WTC11 (cell line): ENCODE measurements around the gene ZSCAN10. TPM values are rescaled to one million over a fixed set of nuclear protein-coding genes. Genes with fewer than 3 reads are reported as not detected.

Source experiments
- ATAC-seq: fragments of 200-7000 bp; cut with Tn5 transposase; 2 replicates; pipeline ENCODE4 v1.10.0; 2021; ENCODE audit warnings: mild to moderate bottlenecking, moderate library complexity
- CTCF ChIA-PET: fragments of 300-600 bp; sonication (Branson Sonifier 250); formaldehyde crosslinking; loops from one replicate; lab custom pipeline; 2021; ENCODE audit warnings: antibody characterized with exemption; lab: Charles Lee
- POLR2A ChIA-PET: fragments of 350-600 bp; sonication (Branson Sonifier 250); formaldehyde crosslinking; loops from one replicate; lab custom pipeline; 2021; ENCODE audit warnings: antibody characterized with exemption; lab: Charles Lee
- DNase-seq: peaks from one replicate; pipeline ENCODE4 v3.0.0; 2021; ENCODE audit warnings: low spot score
- H3K27ac Mint-ChIP-seq: 2 replicates; pipeline ENCODE4 v1.8.0; 2021; ENCODE audit warnings: mixed read lengths
- H3K27me3 Mint-ChIP-seq: 2 replicates; pipeline ENCODE4 v1.8.0; 2021; ENCODE audit warnings: low read depth, mild to moderate bottlenecking, moderate library complexity, mixed read lengths
- H3K36me3 Mint-ChIP-seq: 2 replicates; pipeline ENCODE4 v1.8.0; 2021; ENCODE audit warnings: mixed read lengths
- H3K4me1 Mint-ChIP-seq: 2 replicates; pipeline ENCODE4 v1.8.0; 2022; ENCODE audit warnings: mixed read lengths
- H3K4me3 Mint-ChIP-seq: 2 replicates; pipeline ENCODE4 v1.8.0; 2021; ENCODE audit warnings: mild to moderate bottlenecking, moderate library complexity, mixed read lengths
- H3K9me3 Mint-ChIP-seq: 2 replicates; pipeline ENCODE4 v1.8.0; 2021; ENCODE audit warnings: mixed read lengths
- CBFB ChIP-seq: sonication (generic); formaldehyde crosslinking; IDR thresholded peaks from 2 replicates; pipeline ENCODE4 v1.8.1; 2022; ENCODE audit warnings: mild to moderate bottlenecking, low read depth, missing genetic modification reagents
- GTF2I ChIP-seq: fragments of 250-450 bp; sonication (Bioruptor Pico); conservative IDR thresholded peaks from 2 replicates; pipeline ENCODE4 v1.4.0; 2021; ENCODE audit warnings: mild to moderate bottlenecking
- JAZF1 ChIP-seq: fragments of 250-450 bp; sonication (Bioruptor Pico); IDR thresholded peaks from 2 replicates; pipeline ENCODE4 v1.9.0; 2021; ENCODE audit warnings: moderate library complexity, mild to moderate bottlenecking, inconsistent platforms
- NFYB ChIP-seq: sonication (generic); formaldehyde crosslinking; conservative IDR thresholded peaks from 2 replicates; pipeline ENCODE4 v1.8.0; 2022; ENCODE audit warnings: low read depth, missing genetic modification reagents
- NR3C1 ChIP-seq: sonication (generic); formaldehyde crosslinking; conservative IDR thresholded peaks from 2 replicates; pipeline ENCODE4 v1.8.1; 2023; ENCODE audit warnings: low read depth, mild to moderate bottlenecking, missing genetic modification reagents
- SP1 ChIP-seq: sonication (generic); formaldehyde crosslinking; conservative IDR thresholded peaks from 2 replicates; pipeline ENCODE4 v1.8.1; 2022; ENCODE audit warnings: missing genetic modification reagents
- ZBTB21 ChIP-seq: sonication (generic); formaldehyde crosslinking; IDR thresholded peaks from 2 replicates; pipeline ENCODE4 v1.8.1; 2023; ENCODE audit warnings: mild to moderate bottlenecking, missing genetic modification reagents, borderline replicate concordance
- total RNA-seq: library from RNA; stranded (reverse); gene quantifications from 3 replicates; pipeline ENCODE4 v1.2.3, GENCODE V29; 2021
- TF ChIP-seq, protein P1 (sequence below): sonication (generic); formaldehyde crosslinking; IDR thresholded peaks from 2 replicates; pipeline ENCODE4 v1.8.0; 2023; ENCODE audit warnings: mild to moderate bottlenecking, missing genetic modification reagents
- TF ChIP-seq, protein P2 (sequence below): fragments of 250-450 bp; sonication (Bioruptor Pico); IDR thresholded peaks from 2 replicates; pipeline ENCODE4 v1.8.0; 2021; ENCODE audit warnings: mild to moderate bottlenecking
- TF ChIP-seq, protein P3 (sequence below): sonication (generic); formaldehyde crosslinking; conservative IDR thresholded peaks from 2 replicates; pipeline ENCODE4 v1.8.1; 2023; ENCODE audit warnings: mild to moderate bottlenecking, low read depth, missing genetic modification reagents, moderate library complexity
- TF ChIP-seq, protein P4 (sequence below): sonication (generic); formaldehyde crosslinking; IDR thresholded peaks from 2 replicates; pipeline ENCODE4 v1.8.1; 2022; ENCODE audit warnings: mild to moderate bottlenecking, missing genetic modification reagents, moderate library complexity, borderline replicate concordance
- TF ChIP-seq, protein P5 (sequence below): sonication (generic); formaldehyde crosslinking; IDR thresholded peaks from 2 replicates; pipeline ENCODE4 v1.8.0; 2023; ENCODE audit warnings: missing genetic modification reagents
- TF ChIP-seq, protein P6 (sequence below): fragments of 250-450 bp; sonication (Bioruptor Pico); IDR thresholded peaks from 2 replicates; pipeline ENCODE4 v1.9.0; 2021; ENCODE audit warnings: mild to moderate bottlenecking, borderline replicate concordance
- TF ChIP-seq, protein P7 (sequence below): sonication (generic); formaldehyde crosslinking; IDR thresholded peaks from 2 replicates; pipeline ENCODE4 v1.8.0; 2022; ENCODE audit warnings: mild to moderate bottlenecking, missing genetic modification reagents

The ZSCAN10 gene
- total RNA-seq, 1 experiment from 2014 or later = 263 TPM

DNA sequence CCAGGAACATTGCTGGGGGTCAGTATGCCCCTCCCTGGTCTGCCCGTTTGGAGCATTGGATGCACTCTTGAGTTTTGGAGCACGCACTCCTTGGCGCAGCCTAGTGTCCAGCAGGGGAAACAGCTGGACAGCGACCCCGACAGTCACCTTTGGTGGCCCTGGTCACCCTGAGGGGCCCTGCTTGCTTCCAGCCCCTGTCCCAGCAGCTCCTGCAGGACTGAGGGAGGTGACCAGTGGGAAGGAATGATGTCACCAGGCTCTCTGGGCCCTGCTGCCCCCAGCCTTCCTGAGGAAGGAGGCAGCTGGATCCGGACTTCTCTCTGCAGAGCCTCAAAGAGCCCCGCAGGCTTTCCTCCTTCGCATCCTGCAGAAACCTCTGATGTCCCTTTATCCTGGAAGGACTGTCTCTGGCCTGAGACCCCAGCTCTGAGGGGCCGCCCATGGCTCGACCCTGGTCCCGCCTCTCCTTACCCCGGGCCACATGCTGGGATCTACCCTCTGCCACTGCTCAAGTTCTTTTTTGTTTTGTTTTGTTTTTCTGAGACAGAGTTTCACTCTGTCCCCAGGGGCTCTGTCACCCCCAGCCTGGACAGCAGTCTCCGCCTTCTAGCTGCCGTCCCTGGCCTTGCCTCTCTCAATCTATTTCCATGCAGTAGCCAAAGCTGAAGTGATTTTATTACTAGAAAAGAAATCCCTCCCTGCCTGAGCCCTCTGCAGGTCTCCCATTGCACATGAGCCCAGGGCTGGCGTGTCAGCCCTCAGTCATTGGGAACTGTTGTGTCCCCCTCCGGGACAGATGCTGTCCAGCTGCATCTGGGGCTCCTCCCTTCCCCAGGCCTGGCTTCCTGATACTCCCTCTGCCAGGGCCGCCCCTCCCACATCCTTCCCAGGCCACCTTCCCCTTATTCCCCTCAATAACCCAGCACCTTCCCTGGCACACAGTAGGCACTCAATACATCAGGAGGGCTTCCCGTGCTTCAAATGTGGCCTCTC lies 11.6 kb downstream of the ZSCAN10 start (continued):
- TF ChIP-seq, protein P1, sequence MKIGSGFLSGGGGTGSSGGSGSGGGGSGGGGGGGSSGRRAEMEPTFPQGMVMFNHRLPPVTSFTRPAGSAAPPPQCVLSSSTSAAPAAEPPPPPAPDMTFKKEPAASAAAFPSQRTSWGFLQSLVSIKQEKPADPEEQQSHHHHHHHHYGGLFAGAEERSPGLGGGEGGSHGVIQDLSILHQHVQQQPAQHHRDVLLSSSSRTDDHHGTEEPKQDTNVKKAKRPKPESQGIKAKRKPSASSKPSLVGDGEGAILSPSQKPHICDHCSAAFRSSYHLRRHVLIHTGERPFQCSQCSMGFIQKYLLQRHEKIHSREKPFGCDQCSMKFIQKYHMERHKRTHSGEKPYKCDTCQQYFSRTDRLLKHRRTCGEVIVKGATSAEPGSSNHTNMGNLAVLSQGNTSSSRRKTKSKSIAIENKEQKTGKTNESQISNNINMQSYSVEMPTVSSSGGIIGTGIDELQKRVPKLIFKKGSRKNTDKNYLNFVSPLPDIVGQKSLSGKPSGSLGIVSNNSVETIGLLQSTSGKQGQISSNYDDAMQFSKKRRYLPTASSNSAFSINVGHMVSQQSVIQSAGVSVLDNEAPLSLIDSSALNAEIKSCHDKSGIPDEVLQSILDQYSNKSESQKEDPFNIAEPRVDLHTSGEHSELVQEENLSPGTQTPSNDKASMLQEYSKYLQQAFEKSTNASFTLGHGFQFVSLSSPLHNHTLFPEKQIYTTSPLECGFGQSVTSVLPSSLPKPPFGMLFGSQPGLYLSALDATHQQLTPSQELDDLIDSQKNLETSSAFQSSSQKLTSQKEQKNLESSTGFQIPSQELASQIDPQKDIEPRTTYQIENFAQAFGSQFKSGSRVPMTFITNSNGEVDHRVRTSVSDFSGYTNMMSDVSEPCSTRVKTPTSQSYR = no peak

DNA sequence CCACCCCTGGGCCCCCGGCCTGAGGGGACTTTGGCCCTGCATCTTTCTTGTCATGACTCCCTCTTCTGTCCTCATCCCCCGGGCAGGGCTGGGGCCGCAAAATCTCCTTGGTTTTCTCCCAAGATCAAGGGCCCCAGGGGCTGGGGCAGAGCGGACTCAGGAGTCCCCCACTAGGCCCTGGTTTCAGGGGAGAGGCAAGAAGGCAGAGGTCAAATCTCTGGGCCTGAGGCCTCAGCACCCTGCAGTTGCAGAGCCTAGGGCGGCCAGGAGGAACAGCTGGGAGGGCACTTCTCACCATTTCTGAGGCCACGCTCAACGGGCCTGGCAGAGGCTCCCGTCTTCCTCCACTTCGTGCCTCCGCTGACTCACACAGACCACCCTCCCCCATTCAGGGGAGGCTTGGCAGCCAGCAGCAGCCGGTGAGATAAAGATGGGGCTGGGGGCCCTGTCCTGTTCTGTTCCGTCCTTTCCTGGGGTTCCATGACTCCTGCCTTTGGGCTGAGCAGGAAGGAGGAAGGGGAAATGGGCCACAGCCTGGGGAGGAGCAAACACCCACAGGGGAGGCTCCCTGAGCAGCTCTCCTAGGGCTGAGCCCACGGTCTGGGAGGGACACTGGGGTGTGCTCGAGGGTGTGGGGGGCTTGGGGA lies 12.4 kb downstream of the ZSCAN10 start:
- TF ChIP-seq, protein P2, sequence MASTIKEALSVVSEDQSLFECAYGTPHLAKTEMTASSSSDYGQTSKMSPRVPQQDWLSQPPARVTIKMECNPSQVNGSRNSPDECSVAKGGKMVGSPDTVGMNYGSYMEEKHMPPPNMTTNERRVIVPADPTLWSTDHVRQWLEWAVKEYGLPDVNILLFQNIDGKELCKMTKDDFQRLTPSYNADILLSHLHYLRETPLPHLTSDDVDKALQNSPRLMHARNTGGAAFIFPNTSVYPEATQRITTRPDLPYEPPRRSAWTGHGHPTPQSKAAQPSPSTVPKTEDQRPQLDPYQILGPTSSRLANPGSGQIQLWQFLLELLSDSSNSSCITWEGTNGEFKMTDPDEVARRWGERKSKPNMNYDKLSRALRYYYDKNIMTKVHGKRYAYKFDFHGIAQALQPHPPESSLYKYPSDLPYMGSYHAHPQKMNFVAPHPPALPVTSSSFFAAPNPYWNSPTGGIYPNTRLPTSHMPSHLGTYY = no peak
- 0 out of 2 replicates have a peak, but pooled peaks have one; percentile 2 for TF ChIP-seq SP1 (CRISPR knock-in tag)
- TF ChIP-seq, protein P3, sequence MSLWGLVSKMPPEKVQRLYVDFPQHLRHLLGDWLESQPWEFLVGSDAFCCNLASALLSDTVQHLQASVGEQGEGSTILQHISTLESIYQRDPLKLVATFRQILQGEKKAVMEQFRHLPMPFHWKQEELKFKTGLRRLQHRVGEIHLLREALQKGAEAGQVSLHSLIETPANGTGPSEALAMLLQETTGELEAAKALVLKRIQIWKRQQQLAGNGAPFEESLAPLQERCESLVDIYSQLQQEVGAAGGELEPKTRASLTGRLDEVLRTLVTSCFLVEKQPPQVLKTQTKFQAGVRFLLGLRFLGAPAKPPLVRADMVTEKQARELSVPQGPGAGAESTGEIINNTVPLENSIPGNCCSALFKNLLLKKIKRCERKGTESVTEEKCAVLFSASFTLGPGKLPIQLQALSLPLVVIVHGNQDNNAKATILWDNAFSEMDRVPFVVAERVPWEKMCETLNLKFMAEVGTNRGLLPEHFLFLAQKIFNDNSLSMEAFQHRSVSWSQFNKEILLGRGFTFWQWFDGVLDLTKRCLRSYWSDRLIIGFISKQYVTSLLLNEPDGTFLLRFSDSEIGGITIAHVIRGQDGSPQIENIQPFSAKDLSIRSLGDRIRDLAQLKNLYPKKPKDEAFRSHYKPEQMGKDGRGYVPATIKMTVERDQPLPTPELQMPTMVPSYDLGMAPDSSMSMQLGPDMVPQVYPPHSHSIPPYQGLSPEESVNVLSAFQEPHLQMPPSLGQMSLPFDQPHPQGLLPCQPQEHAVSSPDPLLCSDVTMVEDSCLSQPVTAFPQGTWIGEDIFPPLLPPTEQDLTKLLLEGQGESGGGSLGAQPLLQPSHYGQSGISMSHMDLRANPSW (CRISPR knock-in tag) = no peak
- H3K4me3 Mint-ChIP-seq = no peak overlapping the region
- ChIA-PET CTCF (interaction anchor here (1.0 to 5.2 kb wide), 12 partner anchors 8 to 112 kb away, joined by 3 to 52 read pairs (median 7); partner anchors contain the start of gene ZSCAN10), POLR2A (interaction anchor here (1.0 to 1.9 kb wide), 5 partner anchors 12 to 59 kb away, joined by 4 to 12 read pairs (median 4); partner anchors contain the start of genes ZNF205 and ZSCAN10)
- H3K9me3 Mint-ChIP-seq = no peaks in the 10 kb centered on the region
- DNase-seq (no peak), ATAC-seq (peak; percentile 27)
- H3K27ac Mint-ChIP-seq = peak overlapping the region; percentile 36; the same call in 1 of the 2 replicates
- peaks cover 21% of the 10 kb centered on the region for H3K4me1 Mint-ChIP-seq
- H3K36me3 Mint-ChIP-seq = peaks cover 27% of the 10 kb centered on the region
- no peaks in the 10 kb centered on the region for H3K27me3 Mint-ChIP-seq

DNA sequence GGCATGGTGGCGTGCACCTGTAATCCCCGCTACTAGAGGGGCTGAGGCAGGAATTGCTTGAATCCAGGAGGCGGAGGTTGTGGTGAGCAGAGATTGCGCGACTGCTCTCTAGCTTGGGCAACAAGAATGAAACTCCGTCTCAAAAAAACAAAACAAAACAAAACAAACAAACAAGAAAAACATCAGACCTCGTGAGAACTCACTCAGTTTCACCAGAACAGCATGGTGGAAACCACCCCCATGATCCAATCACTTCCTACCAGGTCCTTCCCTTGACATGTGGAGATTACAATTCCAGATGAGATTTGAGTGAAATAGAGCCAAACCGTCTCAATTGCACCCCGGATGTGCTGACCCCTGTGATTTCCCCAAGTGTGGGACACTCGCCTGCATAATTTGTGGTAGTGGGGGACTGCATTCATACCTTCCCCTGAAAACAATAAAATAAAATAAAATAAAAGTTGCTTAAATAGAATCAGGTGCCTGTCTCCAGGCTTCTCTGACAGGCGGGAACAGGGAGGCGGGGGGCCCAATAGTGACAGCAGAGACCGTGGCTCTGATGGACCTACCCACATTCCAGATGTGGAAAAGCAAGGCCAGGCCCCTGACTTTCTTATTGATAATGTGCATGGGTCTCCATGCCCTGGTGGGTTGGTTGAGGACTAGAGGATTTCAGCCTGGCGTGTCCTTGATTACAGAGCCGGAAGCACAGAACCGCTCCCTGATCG lies 13.1 kb downstream of the ZSCAN10 start:
- DNase-seq (no peak), ATAC-seq (no peak)
- ChIA-PET CTCF (interaction anchor here (1.3 to 5.2 kb wide), 3 partner anchors 10 to 54 kb away, joined by 3 to 52 read pairs (median 6); no protein-coding TSS in a partner anchor), POLR2A (interaction anchor here (1.9 kb wide), 1 partner anchor 26 kb away, joined by 5 read pairs; no protein-coding TSS in a partner anchor)
- peaks cover 2% of the 10 kb centered on the region; the same call in 1 of the 2 replicates for H3K9me3 Mint-ChIP-seq
- peaks cover 20% of the 10 kb centered on the region for H3K36me3 Mint-ChIP-seq
- no peak overlapping the region for H3K4me3 Mint-ChIP-seq
- H3K27me3 Mint-ChIP-seq = no peaks in the 10 kb centered on the region
- peaks cover 21% of the 10 kb centered on the region for H3K4me1 Mint-ChIP-seq
- peak overlapping the region; percentile 61 for H3K27ac Mint-ChIP-seq
- TF ChIP-seq ZBTB21 (CRISPR knock-in tag) = no peak
- no peak for TF ChIP-seq NFYB (CRISPR knock-in tag)
- TF ChIP-seq, protein P4, sequence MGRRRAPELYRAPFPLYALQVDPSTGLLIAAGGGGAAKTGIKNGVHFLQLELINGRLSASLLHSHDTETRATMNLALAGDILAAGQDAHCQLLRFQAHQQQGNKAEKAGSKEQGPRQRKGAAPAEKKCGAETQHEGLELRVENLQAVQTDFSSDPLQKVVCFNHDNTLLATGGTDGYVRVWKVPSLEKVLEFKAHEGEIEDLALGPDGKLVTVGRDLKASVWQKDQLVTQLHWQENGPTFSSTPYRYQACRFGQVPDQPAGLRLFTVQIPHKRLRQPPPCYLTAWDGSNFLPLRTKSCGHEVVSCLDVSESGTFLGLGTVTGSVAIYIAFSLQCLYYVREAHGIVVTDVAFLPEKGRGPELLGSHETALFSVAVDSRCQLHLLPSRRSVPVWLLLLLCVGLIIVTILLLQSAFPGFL (CRISPR knock-in tag) = no peak
- TF ChIP-seq, protein P5, sequence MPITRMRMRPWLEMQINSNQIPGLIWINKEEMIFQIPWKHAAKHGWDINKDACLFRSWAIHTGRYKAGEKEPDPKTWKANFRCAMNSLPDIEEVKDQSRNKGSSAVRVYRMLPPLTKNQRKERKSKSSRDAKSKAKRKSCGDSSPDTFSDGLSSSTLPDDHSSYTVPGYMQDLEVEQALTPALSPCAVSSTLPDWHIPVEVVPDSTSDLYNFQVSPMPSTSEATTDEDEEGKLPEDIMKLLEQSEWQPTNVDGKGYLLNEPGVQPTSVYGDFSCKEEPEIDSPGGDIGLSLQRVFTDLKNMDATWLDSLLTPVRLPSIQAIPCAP = no peak
- no peak for TF ChIP-seq CBFB
- TF ChIP-seq, protein P6, sequence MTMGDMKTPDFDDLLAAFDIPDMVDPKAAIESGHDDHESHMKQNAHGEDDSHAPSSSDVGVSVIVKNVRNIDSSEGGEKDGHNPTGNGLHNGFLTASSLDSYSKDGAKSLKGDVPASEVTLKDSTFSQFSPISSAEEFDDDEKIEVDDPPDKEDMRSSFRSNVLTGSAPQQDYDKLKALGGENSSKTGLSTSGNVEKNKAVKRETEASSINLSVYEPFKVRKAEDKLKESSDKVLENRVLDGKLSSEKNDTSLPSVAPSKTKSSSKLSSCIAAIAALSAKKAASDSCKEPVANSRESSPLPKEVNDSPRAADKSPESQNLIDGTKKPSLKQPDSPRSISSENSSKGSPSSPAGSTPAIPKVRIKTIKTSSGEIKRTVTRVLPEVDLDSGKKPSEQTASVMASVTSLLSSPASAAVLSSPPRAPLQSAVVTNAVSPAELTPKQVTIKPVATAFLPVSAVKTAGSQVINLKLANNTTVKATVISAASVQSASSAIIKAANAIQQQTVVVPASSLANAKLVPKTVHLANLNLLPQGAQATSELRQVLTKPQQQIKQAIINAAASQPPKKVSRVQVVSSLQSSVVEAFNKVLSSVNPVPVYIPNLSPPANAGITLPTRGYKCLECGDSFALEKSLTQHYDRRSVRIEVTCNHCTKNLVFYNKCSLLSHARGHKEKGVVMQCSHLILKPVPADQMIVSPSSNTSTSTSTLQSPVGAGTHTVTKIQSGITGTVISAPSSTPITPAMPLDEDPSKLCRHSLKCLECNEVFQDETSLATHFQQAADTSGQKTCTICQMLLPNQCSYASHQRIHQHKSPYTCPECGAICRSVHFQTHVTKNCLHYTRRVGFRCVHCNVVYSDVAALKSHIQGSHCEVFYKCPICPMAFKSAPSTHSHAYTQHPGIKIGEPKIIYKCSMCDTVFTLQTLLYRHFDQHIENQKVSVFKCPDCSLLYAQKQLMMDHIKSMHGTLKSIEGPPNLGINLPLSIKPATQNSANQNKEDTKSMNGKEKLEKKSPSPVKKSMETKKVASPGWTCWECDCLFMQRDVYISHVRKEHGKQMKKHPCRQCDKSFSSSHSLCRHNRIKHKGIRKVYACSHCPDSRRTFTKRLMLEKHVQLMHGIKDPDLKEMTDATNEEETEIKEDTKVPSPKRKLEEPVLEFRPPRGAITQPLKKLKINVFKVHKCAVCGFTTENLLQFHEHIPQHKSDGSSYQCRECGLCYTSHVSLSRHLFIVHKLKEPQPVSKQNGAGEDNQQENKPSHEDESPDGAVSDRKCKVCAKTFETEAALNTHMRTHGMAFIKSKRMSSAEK (CRISPR knock-in tag) = no peak
- no peak for TF ChIP-seq JAZF1 (CRISPR knock-in tag)
- TF ChIP-seq NR3C1 (CRISPR knock-in tag) = no peak
- no peak for TF ChIP-seq GTF2I
- TF ChIP-seq, protein P7, sequence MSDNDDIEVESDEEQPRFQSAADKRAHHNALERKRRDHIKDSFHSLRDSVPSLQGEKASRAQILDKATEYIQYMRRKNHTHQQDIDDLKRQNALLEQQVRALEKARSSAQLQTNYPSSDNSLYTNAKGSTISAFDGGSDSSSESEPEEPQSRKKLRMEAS (CRISPR knock-in tag) = no peak
